ENCODE measurements around the gene TP53TG3E.
"Not testable (repeated sequence)": the region's sequence is repeated elsewhere in the genome, so short reads cannot be mapped to it uniquely, and the experiment has no call there.

DNA sequence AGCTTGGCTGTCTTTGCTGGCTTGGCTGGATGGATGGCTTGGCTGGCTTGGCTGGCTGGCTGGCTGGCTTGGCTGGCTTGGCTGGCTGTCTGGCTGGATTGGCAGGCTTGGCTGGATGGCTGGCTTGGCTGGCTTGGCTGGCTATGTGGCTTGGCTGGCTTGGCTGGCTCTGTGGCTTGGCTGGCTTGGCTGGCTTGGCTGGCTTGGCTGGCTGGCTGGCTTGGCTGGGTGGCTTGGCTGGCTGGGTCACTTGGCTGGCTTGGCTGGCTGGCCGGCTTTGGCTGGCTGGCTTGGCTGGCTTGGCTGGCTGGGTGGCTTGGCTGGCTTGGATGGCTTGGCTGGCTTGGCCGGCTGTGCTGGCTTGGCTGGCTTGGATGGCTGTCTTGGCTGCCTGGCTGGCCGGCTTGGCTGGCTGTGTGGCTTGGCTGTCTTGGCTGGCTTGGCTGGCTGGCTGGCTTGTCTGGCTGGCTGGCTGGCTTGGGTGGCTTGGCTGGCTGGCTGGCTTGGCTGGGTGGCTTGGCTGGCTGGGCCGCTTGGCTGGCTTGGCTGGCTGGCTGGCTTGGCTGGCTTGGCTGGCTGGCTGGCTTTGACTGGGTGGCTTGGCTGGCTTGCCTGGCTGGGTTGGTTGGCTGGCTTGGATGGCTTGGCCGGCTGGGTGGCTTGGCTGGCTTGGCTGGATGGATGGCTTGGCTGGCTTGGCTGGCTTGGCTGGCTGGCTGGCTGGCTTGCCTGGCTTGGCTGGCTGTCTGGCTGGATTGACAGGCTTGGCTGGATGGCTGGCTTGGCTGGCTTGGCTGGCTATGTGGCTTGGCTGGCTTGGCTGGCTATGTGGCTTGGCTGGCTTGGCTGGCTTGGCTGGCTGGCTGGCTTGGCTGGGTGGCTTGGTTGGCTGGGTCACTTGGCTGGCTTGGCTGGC lies 33.8 kb downstream of the TP53TG3E start:
- TF ChIP-seq, protein P1, sequence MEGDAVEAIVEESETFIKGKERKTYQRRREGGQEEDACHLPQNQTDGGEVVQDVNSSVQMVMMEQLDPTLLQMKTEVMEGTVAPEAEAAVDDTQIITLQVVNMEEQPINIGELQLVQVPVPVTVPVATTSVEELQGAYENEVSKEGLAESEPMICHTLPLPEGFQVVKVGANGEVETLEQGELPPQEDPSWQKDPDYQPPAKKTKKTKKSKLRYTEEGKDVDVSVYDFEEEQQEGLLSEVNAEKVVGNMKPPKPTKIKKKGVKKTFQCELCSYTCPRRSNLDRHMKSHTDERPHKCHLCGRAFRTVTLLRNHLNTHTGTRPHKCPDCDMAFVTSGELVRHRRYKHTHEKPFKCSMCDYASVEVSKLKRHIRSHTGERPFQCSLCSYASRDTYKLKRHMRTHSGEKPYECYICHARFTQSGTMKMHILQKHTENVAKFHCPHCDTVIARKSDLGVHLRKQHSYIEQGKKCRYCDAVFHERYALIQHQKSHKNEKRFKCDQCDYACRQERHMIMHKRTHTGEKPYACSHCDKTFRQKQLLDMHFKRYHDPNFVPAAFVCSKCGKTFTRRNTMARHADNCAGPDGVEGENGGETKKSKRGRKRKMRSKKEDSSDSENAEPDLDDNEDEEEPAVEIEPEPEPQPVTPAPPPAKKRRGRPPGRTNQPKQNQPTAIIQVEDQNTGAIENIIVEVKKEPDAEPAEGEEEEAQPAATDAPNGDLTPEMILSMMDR (IDR thresholded peaks at IDR 0.05; ENCODE audit: insufficient read depth, low read length, poor library complexity, severe bottlenecking), result not testable (repeated sequence)
- not testable (repeated sequence) for TF ChIP-seq EZH2phosphoT487 (conservative IDR thresholded peaks at IDR 0.05; ENCODE audit: low read length)

All from SU-DHL-6 (cell line).